ENCODE data around the gene BTBD6.

DNA sequence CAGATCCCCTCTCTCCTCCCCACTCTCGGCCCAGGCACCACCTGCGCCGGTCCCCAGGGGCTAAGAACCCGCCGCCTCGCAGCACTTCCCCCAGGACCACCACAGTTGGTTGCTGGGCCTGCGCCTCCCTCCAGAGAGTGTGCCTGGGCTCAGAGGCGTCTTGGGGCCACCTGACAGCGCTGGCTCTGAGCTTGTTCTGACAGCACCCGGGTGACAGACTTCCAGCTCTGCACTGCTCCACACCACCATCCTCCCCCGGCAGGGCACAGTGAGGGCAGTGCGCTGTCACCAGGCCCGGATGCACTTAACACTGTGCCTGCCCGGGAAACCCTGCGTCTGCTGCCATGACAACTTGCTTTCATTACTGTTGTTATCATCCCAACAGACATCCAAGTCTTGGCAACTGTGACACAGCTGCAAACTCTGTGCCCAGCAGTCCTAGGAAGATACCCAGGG, 45.8 kb downstream of the BTBD6 start:
- TF ChIP-seq, protein P1, sequence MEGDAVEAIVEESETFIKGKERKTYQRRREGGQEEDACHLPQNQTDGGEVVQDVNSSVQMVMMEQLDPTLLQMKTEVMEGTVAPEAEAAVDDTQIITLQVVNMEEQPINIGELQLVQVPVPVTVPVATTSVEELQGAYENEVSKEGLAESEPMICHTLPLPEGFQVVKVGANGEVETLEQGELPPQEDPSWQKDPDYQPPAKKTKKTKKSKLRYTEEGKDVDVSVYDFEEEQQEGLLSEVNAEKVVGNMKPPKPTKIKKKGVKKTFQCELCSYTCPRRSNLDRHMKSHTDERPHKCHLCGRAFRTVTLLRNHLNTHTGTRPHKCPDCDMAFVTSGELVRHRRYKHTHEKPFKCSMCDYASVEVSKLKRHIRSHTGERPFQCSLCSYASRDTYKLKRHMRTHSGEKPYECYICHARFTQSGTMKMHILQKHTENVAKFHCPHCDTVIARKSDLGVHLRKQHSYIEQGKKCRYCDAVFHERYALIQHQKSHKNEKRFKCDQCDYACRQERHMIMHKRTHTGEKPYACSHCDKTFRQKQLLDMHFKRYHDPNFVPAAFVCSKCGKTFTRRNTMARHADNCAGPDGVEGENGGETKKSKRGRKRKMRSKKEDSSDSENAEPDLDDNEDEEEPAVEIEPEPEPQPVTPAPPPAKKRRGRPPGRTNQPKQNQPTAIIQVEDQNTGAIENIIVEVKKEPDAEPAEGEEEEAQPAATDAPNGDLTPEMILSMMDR (IDR thresholded peaks at IDR 0.05): no peak
- TF ChIP-seq ZFX (IDR thresholded peaks at IDR 0.05; ENCODE audit: borderline replicate concordance): no peak
